ENCODE results near the gene FSHR. TPM values are rescaled to one million over a fixed set of nuclear protein-coding genes. Genes with fewer than 3 reads are reported as not detected.

The FSHR gene
- total and polyA plus RNA-seq, 2 of the 8 experiments (the other 6 are each of a cell fraction or from before 2014, with no cell fraction given): not detected

DNA sequence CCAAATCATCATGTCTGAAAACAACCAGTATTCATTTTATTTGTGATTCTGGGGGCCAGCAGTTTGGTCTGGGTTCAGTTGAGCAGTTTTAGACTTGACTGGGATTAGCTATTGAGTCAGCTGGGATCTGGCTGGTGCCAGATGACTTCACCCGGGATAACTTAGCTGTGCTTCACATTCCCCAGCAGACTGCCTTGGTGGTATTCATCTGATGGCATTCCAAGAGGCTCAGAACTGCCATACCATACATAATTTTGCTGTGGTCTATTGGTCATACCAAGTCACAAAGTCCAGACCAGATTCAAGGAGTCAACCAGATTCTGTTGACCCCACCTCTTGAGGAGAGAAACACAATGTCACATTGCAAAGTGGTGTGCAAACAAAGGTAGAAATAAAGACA is 7.8 kb upstream of the FSHR start:
- Histone ChIP-seq H3K27ac (ENCODE audit: low read depth, low read length) (no peak overlapping the region), H3K23me2 (ENCODE audit: low read depth, low read length) (no peaks in the 10 kb centered on the region), H4K8ac (ENCODE audit: extremely low read depth, insufficient read depth, low read length) (no peak overlapping the region), H2BK15ac (ENCODE audit: low read length) (no peak overlapping the region), H2BK12ac (ENCODE audit: low read depth, low read length) (no peak overlapping the region), H3K36me3 (ENCODE audit: control insufficient read depth in 2 of 4, insufficient read depth in 4 of 4, low read length in 3 of 4) (no peaks in the 10 kb centered on the region), H2AK5ac (ENCODE audit: low read depth, low read length) (no peak overlapping the region), H3K9ac (replicated peaks in 1 of 4; ENCODE audit: extremely low read depth in 1 of 4, low read depth in 3 of 4, low read length in 3 of 4) (no peak overlapping the region), H3K4me1 (replicated peaks in 1 of 4; ENCODE audit: control insufficient read depth in 3 of 4, insufficient read depth in 4 of 4, low read length in 3 of 4) (peaks cover 0 to 2% (median under 1%) of the 10 kb centered on the region in 4 experiments; a peak in 1 of 7 replicates), H4K20me1 (replicated peaks in 1 of 2; ENCODE audit: control insufficient read depth in 1 of 2, insufficient read depth in 2 of 2, low read length in 2 of 2) (no peaks in the 10 kb centered on the region), H3K27me3 (replicated peaks in 1 of 4; ENCODE audit: control insufficient read depth in 3 of 4, extremely low read depth in 1 of 4, insufficient read depth in 3 of 4, low read length in 3 of 4) (no peaks in the 10 kb centered on the region), H3K14ac (ENCODE audit: insufficient read length) (no peak overlapping the region), H3K4me2 (ENCODE audit: insufficient read depth in 1 of 2, low read depth in 2 of 2, low read length in 2 of 2) (no peak overlapping the region), H3K79me2 (ENCODE audit: control insufficient read depth in 1 of 2, insufficient read depth in 2 of 2, low read length in 2 of 2) (no peaks in the 10 kb centered on the region), H4K5ac (ENCODE audit: insufficient read length, low read depth, low read length) (no peak overlapping the region), H3K18ac (ENCODE audit: extremely low read depth, low read length) (no peak overlapping the region), H3K23ac (ENCODE audit: insufficient read length) (no peak overlapping the region), H3K79me1 (ENCODE audit: low read depth, low read length) (no peaks in the 10 kb centered on the region), H4K91ac (replicated peaks; ENCODE audit: insufficient read length, low read length) (no peak overlapping the region), H3K4me3 (ENCODE audit: extremely low read depth in 1 of 4, insufficient read depth in 2 of 4, low read depth in 3 of 4, low read length in 4 of 4) (no peak overlapping the region), H2AFZ (ENCODE audit: low read length) (no peak overlapping the region), H2BK120ac (replicated peaks; ENCODE audit: low read depth, low read length) (no peak overlapping the region), H3K4ac (replicated peaks; ENCODE audit: insufficient read length, low read depth, low read length) (no peak overlapping the region), H2BK20ac (ENCODE audit: low read length) (no peak overlapping the region), H2BK5ac (ENCODE audit: low read depth, low read length) (no peak overlapping the region), H3K56ac (replicated peaks; ENCODE audit: insufficient read length, low read depth, low read length) (no peak overlapping the region), H3K9me3 (ENCODE audit: insufficient read depth in 2 of 2, low read depth in 1 of 2, low read length in 1 of 2) (no peaks in the 10 kb centered on the region)
- ChIA-PET CTCF (ENCODE audit: partially characterized antibody) (no interaction called here), POLR2A (ENCODE audit: partially characterized antibody) (no interaction called here)
- TF ChIP-seq ASH2L (IDR thresholded peaks at IDR 0.05; ENCODE audit: low read length) (no peak), YY1 (IDR thresholded peaks at IDR 0.05; ENCODE audit: low read depth, low read length) (no peak), TCF12 (IDR thresholded peaks at IDR 0.05; ENCODE audit: low read depth, low read length) (no peak), CREB1 (IDR thresholded peaks at IDR 0.05) (no peak), TEAD4 (IDR thresholded peaks at IDR 0.05; ENCODE audit: low read depth, low read length) (no peak)
- DNase-seq (ENCODE audit: low read depth in 1 of 2, low spot score in 2 of 2): no peak
- 89% methylated on average over 1 of the region's 1 CpG; no CpG with 5 or more reads in 1 of the 2 experiments for WGBS, 2 experiments (ENCODE audit: extremely low coverage in 1 of 2, insufficient coverage in 1 of 2, insufficient read length in 1 of 2, insufficient replicate concordance in 2 of 2, low coverage in 1 of 2, low lambda C conversion rate in 2 of 2, missing lambda C conversion rate in 1 of 2)
- no peak for FAIRE-seq
